ENCODE results near the gene ZNF813.

GRCh38 chr19:53467485-53468262 lies at the start of gene ZNF813:
- TF ChIP-seq POLR2AphosphoS5 (IDR thresholded peaks at IDR 0.05), result peak; percentile 23 to 84 (median 76)
- TF ChIP-seq, protein P1, sequence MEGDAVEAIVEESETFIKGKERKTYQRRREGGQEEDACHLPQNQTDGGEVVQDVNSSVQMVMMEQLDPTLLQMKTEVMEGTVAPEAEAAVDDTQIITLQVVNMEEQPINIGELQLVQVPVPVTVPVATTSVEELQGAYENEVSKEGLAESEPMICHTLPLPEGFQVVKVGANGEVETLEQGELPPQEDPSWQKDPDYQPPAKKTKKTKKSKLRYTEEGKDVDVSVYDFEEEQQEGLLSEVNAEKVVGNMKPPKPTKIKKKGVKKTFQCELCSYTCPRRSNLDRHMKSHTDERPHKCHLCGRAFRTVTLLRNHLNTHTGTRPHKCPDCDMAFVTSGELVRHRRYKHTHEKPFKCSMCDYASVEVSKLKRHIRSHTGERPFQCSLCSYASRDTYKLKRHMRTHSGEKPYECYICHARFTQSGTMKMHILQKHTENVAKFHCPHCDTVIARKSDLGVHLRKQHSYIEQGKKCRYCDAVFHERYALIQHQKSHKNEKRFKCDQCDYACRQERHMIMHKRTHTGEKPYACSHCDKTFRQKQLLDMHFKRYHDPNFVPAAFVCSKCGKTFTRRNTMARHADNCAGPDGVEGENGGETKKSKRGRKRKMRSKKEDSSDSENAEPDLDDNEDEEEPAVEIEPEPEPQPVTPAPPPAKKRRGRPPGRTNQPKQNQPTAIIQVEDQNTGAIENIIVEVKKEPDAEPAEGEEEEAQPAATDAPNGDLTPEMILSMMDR (IDR thresholded peaks at IDR 0.05), result no peak
- peak; percentile 41 for TF ChIP-seq POLR2A (IDR thresholded peaks at IDR 0.05)
- no peak for TF ChIP-seq EP300 (IDR thresholded peaks at IDR 0.05; ENCODE audit: low read depth)
